Caki2 (cell line): ENCODE data around the gene MOV10. TPM values are rescaled to one million over a fixed set of nuclear protein-coding genes. Genes with fewer than 3 reads are reported as not detected.

Source experiments
- total RNA-seq: library from RNA; depleted of rRNA; stranded (reverse); fragments of >200 nt; shearing (Covaris generic); gene quantifications from 2 replicates; pipeline ENCODE4 v1.2.3, GENCODE V29; 2014; ENCODE audit warnings: low replicate concordance; rRNA removed

MOV10 gene
- total RNA-seq, 1 experiment from 2014 or later, result 83.2 TPM

Other genes starting within 250 kb of the MOV10 start
- 0.23 and 0.37 TPM in 2 replicates for gene WNT2B, start 165.7 kb upstream of the MOV10 start, total RNA-seq
- 11.2 and 12.8 TPM in 2 replicates for gene ST7L, start 55.5 kb upstream of the MOV10 start, total RNA-seq
- gene CAPZA1, start 54.8 kb upstream of the MOV10 start, total RNA-seq, result 192 and 237 TPM in 2 replicates
- gene RHOC, start 32.5 kb downstream of the MOV10 start, total RNA-seq, result 257 and 306 TPM in 2 replicates
- gene PPM1J, start 40.7 kb downstream of the MOV10 start, total RNA-seq, result 0.57 and 1.1 TPM in 2 replicates